Stimulated activated CD8-positive, alpha-beta memory T cell treated with anti-CD3 and anti-CD28 coated beads, Interleukin-4, amount 100 ng/mL, for 4 hours (primary cell): ENCODE results near the gene PRAMEF13.
"Not testable (repeated sequence)": the region's sequence is repeated elsewhere in the genome, so short reads cannot be mapped to it uniquely, and the experiment has no call there.

Source experiments
- DNase-seq, 2 donors: peaks; one replicate each; pipeline ENCODE4 v3.0.0-alpha.2; 2020; ENCODE audit warnings: low read depth in 2 of 2, low spot score in 1 of 2

Gene PRAMEF13

GRCh38 chr1:13208712-13209111 is 7.5 kb upstream of the PRAMEF13 start:
- not testable (repeated sequence) for DNase-seq

- DNase-seq: not testable (repeated sequence)
These were observed 29.7 kb downstream of the PRAMEF13 start, which contains the start of gene PRAMEF9 for GRCh38 chr1:13171548-13171947. Gene PRAMEF9, plus strand, starts transcription at chr1:13171848. Its CDS starts 3,433 bp downstream, at chr1:13175281.

GRCh38 chr1:13165531-13165930 is 35.7 kb downstream of the PRAMEF13 start, which contains the start of gene HNRNPCL4:
Gene HNRNPCL4, minus strand, starts transcription at chr1:13165631. Its CDS starts 164 bp downstream, at chr1:13165467.
- DNase-seq: not testable (repeated sequence)

GRCh38 chr1:13155909-13156308 is 45.3 kb downstream of the PRAMEF13 start, which contains the start of gene PRAMEF26:
Gene PRAMEF26, minus strand, starts transcription at chr1:13156009. Its CDS starts 2,914 bp downstream, at chr1:13153095.
- not testable (repeated sequence) for DNase-seq
